Measurements from ENCODE around the gene OTUB1. TPM values are rescaled to one million over a fixed set of nuclear protein-coding genes. Genes with fewer than 3 reads are reported as not detected.

OTUB1 gene
- total and polyA plus RNA-seq, 9 of the 15 experiments (the other 6 are each of a cell fraction or from before 2014, with no cell fraction given): 29.5 to 134 (median 66.1) TPM

DNA sequence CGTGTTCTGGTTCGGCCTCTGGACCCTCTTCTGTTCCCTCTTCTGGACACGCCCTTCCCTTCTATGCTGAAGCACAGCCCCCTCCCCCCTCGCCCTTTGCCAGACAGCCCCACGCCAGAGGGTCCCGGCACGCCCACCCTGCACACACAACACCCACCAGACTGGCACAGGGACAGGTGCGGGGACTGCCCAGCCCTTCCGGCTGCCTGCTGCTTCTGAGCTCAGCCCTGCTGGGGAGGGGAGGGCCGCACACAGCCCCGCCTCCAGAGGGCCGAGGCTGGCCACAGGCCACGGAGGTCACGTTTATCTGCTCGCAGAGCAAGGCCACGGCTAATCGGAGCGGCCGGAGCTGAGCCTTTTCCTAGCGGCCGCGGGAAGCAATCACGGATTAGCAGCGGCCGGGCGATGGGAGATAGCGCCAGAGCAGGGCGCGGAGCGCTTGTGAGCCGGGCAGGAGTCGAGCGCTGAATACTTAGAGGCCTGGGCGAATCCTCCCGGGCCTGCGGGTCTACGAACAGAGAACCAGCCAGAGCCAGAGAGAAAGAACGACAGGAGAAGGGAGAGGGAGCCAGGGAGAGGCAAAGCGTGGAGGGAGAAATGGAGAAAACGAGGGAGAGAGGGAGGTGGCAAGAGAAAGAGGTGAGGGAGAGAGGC lies 21.5 kb downstream of the OTUB1 start (continued):
- TF ChIP-seq, protein P1, sequence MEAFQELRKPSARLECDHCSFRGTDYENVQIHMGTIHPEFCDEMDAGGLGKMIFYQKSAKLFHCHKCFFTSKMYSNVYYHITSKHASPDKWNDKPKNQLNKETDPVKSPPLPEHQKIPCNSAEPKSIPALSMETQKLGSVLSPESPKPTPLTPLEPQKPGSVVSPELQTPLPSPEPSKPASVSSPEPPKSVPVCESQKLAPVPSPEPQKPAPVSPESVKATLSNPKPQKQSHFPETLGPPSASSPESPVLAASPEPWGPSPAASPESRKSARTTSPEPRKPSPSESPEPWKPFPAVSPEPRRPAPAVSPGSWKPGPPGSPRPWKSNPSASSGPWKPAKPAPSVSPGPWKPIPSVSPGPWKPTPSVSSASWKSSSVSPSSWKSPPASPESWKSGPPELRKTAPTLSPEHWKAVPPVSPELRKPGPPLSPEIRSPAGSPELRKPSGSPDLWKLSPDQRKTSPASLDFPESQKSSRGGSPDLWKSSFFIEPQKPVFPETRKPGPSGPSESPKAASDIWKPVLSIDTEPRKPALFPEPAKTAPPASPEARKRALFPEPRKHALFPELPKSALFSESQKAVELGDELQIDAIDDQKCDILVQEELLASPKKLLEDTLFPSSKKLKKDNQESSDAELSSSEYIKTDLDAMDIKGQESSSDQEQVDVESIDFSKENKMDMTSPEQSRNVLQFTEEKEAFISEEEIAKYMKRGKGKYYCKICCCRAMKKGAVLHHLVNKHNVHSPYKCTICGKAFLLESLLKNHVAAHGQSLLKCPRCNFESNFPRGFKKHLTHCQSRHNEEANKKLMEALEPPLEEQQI (IDR thresholded peaks at IDR 0.05): no peak
- TF ChIP-seq, protein P2, sequence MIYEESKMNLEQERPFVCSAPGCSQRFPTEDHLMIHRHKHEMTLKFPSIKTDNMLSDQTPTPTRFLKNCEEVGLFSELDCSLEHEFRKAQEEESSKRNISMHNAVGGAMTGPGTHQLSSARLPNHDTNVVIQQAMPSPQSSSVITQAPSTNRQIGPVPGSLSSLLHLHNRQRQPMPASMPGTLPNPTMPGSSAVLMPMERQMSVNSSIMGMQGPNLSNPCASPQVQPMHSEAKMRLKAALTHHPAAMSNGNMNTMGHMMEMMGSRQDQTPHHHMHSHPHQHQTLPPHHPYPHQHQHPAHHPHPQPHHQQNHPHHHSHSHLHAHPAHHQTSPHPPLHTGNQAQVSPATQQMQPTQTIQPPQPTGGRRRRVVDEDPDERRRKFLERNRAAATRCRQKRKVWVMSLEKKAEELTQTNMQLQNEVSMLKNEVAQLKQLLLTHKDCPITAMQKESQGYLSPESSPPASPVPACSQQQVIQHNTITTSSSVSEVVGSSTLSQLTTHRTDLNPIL (CRISPR knock-in tag; IDR thresholded peaks at IDR 0.05): no peak
- TF ChIP-seq PTTG1 (tag; IDR thresholded peaks at IDR 0.05; ENCODE audit: low read depth): no peak
- TF ChIP-seq SAFB2 (IDR thresholded peaks at IDR 0.05; ENCODE audit: borderline replicate concordance, low read depth, low read length, severe bottlenecking): no peak
- TF ChIP-seq, protein P3, sequence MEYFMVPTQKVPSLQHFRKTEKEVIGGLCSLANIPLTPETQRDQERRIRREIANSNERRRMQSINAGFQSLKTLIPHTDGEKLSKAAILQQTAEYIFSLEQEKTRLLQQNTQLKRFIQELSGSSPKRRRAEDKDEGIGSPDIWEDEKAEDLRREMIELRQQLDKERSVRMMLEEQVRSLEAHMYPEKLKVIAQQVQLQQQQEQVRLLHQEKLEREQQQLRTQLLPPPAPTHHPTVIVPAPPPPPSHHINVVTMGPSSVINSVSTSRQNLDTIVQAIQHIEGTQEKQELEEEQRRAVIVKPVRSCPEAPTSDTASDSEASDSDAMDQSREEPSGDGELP (CRISPR knock-in tag; IDR thresholded peaks at IDR 0.05; ENCODE audit: borderline replicate concordance): peak; percentile 94
- no peak for TF ChIP-seq NR4A1 (CRISPR knock-in tag; IDR thresholded peaks at IDR 0.05)
- peak; percentile 41; the same call in 1 of the 2 replicates for TF ChIP-seq NR4A1 (tag; IDR thresholded peaks at IDR 0.05)
- TF ChIP-seq, protein P4, sequence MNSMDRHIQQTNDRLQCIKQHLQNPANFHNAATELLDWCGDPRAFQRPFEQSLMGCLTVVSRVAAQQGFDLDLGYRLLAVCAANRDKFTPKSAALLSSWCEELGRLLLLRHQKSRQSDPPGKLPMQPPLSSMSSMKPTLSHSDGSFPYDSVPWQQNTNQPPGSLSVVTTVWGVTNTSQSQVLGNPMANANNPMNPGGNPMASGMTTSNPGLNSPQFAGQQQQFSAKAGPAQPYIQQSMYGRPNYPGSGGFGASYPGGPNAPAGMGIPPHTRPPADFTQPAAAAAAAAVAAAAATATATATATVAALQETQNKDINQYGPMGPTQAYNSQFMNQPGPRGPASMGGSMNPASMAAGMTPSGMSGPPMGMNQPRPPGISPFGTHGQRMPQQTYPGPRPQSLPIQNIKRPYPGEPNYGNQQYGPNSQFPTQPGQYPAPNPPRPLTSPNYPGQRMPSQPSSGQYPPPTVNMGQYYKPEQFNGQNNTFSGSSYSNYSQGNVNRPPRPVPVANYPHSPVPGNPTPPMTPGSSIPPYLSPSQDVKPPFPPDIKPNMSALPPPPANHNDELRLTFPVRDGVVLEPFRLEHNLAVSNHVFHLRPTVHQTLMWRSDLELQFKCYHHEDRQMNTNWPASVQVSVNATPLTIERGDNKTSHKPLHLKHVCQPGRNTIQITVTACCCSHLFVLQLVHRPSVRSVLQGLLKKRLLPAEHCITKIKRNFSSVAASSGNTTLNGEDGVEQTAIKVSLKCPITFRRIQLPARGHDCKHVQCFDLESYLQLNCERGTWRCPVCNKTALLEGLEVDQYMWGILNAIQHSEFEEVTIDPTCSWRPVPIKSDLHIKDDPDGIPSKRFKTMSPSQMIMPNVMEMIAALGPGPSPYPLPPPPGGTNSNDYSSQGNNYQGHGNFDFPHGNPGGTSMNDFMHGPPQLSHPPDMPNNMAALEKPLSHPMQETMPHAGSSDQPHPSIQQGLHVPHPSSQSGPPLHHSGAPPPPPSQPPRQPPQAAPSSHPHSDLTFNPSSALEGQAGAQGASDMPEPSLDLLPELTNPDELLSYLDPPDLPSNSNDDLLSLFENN (IDR thresholded peaks at IDR 0.05; ENCODE audit: low read depth in 2 of 2, low read length in 2 of 2): peak in 1 of 2 experiments; percentile 87; a peak in 2 of 4 replicates
- TF ChIP-seq, protein P5, sequence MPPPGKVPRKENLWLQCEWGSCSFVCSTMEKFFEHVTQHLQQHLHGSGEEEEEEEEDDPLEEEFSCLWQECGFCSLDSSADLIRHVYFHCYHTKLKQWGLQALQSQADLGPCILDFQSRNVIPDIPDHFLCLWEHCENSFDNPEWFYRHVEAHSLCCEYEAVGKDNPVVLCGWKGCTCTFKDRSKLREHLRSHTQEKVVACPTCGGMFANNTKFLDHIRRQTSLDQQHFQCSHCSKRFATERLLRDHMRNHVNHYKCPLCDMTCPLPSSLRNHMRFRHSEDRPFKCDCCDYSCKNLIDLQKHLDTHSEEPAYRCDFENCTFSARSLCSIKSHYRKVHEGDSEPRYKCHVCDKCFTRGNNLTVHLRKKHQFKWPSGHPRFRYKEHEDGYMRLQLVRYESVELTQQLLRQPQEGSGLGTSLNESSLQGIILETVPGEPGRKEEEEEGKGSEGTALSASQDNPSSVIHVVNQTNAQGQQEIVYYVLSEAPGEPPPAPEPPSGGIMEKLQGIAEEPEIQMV (tag; conservative IDR thresholded peaks at IDR 0.05; ENCODE audit: low read depth): no peak
- TF ChIP-seq U2AF1 (optimal IDR thresholded peaks at IDR 0.05; ENCODE audit: low read depth, low read length): no peak
- TF ChIP-seq, protein P6, sequence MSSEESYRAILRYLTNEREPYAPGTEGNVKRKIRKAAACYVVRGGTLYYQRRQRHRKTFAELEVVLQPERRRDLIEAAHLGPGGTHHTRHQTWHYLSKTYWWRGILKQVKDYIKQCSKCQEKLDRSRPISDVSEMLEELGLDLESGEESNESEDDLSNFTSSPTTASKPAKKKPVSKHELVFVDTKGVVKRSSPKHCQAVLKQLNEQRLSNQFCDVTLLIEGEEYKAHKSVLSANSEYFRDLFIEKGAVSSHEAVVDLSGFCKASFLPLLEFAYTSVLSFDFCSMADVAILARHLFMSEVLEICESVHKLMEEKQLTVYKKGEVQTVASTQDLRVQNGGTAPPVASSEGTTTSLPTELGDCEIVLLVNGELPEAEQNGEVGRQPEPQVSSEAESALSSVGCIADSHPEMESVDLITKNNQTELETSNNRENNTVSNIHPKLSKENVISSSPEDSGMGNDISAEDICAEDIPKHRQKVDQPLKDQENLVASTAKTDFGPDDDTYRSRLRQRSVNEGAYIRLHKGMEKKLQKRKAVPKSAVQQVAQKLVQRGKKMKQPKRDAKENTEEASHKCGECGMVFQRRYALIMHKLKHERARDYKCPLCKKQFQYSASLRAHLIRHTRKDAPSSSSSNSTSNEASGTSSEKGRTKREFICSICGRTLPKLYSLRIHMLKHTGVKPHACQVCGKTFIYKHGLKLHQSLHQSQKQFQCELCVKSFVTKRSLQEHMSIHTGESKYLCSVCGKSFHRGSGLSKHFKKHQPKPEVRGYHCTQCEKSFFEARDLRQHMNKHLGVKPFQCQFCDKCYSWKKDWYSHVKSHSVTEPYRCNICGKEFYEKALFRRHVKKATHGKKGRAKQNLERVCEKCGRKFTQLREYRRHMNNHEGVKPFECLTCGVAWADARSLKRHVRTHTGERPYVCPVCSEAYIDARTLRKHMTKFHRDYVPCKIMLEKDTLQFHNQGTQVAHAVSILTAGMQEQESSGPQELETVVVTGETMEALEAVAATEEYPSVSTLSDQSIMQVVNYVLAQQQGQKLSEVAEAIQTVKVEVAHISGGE (CRISPR knock-in tag; IDR thresholded peaks at IDR 0.05): peak in 1 of 3 experiments; percentile 64; a peak in 2 of 6 replicates

All from K562 (cell line).